Thyroid gland (tissue), 4 donors: Measurements from ENCODE around the gene ADCY5. TPM values are rescaled to one million over a fixed set of nuclear protein-coding genes. Genes with fewer than 3 reads are reported as not detected.

ENCODE experiments used
- DNase-seq, 2 donors: peaks; one replicate each; pipeline ENCODE4 v3.0.0-alpha.2; 2019
- H3K27ac ChIP-seq, 3 donors: fragments of 200-600 bp; sonication (generic); 1 replicate in 2 of 3; 2 replicates in 1 of 3; pipeline ENCODE4 v1.5.1; 2016 to 2019; ENCODE audit warnings: mild to moderate bottlenecking in 1 of 3, moderate library complexity in 1 of 3
- H3K27me3 ChIP-seq: fragments of 200-600 bp; sonication (generic); one replicate; pipeline ENCODE4 v1.5.1; 2019
- H3K36me3 ChIP-seq, 2 donors: fragments of 200-600 bp; sonication (generic); one replicate each; pipeline ENCODE4 v1.5.1; 2016 to 2019
- H3K4me1 ChIP-seq, 2 donors: fragments of 200-600 bp; sonication (generic); one replicate each; pipeline ENCODE4 v1.5.1; 2017 to 2019
- H3K4me3 ChIP-seq, 3 donors: fragments of 200-600 bp; sonication (generic); replicated peaks in 1 of 3; 1 replicate in 2 of 3; 2 replicates in 1 of 3; pipeline ENCODE4 v1.5.1; 2016; ENCODE audit warnings: mild to moderate bottlenecking in 1 of 3
- H3K9me3 ChIP-seq: fragments of 200-600 bp; sonication (generic); one replicate; pipeline ENCODE4 v1.5.1; 2017
- CTCF ChIP-seq, 6 experiments: fragments of 200-600 bp in 3 of 6; fragments of 450-650 bp in 3 of 6; sonication (generic) in 3 of 6; IDR thresholded peaks; one replicate each; pipeline ENCODE4 v1.5.1; 2016 to 2019; ENCODE audit warnings: antibody characterized with exemption in 6 of 6, mild to moderate bottlenecking in 2 of 6, inconsistent platforms in 1 of 6, moderate library complexity in 1 of 6
- POLR2A ChIP-seq, 2 donors: fragments of 450-650 bp; IDR thresholded peaks; one replicate each; pipeline ENCODE4 v1.6.1; 2017; ENCODE audit warnings: antibody characterized with exemption in 2 of 2, mild to moderate bottlenecking in 2 of 2, moderate library complexity in 1 of 2
- WGBS, 2 donors: methylation state at CpG; one replicate each; pipeline ENCODE4 v1.1.5; 2017; 5-methylcytosine and 5-hydroxymethylcytosine counted together
- intact Hi-C: fragments of 100-400 bp; cut with DNase I; formaldehyde crosslinking; loops from one replicate; pipeline ENCODE4 v1.15.1; 2023
- total RNA-seq, 4 donors: library from RNA; depleted of rRNA; stranded (reverse); fragments of >200 nt; gene quantifications; one replicate each; pipeline ENCODE4 v1.2.3, GENCODE V29; 2016

The ADCY5 gene
- total RNA-seq, 4 donors from 2014 or later: 0.78 to 2.7 (median 1.8) TPM

- WGBS, 2 donors: 81 to 88% methylated on average over 7 of the region's 7 CpGs
- intact Hi-C loops: no loop called here
Observed at GRCh38 chr3:123464211-123464610, 15.3 kb upstream of the ADCY5 start.

GRCh38 chr3:123459862-123460261 lies 11.0 kb upstream of the ADCY5 start:
- intact Hi-C loops: no loop called here
- H3K4me3 ChIP-seq: no peak overlapping the region

More at GRCh38 chr3:123464211-123464610, 15.3 kb upstream of the ADCY5 start:
- TF ChIP-seq CTCF (IDR thresholded peaks at IDR 0.05): no peak
- TF ChIP-seq POLR2A (IDR thresholded peaks at IDR 0.05): no peak
- Histone ChIP-seq H3K4me1 (peaks cover 0 to 11% of the 10 kb centered on the region in 2 donors), H3K27ac (no peak overlapping the region), H3K4me3 (no peak overlapping the region), H3K9me3 (no peaks in the 10 kb centered on the region), H3K36me3 (no peaks in the 10 kb centered on the region), H3K27me3 (no peaks in the 10 kb centered on the region)
- DNase-seq: no peak

GRCh38 chr3:123458255-123458654 lies 9.4 kb upstream of the ADCY5 start:
- Histone ChIP-seq H3K36me3 (no peaks in the 10 kb centered on the region), H3K27me3 (no peaks in the 10 kb centered on the region), H3K4me1 (peaks cover 0 to 11% of the 10 kb centered on the region in 2 donors), H3K27ac (no peak overlapping the region), H3K9me3 (no peaks in the 10 kb centered on the region), H3K4me3 (no peak overlapping the region)
- DNase-seq: no peak
- intact Hi-C loops: no loop called here
- 79 to 81% methylated on average over 5 of the region's 5 CpGs for WGBS, 2 donors
- TF ChIP-seq POLR2A (IDR thresholded peaks at IDR 0.05): no peak
- no peak for TF ChIP-seq CTCF (IDR thresholded peaks at IDR 0.05)

More at GRCh38 chr3:123459862-123460261, 11.0 kb upstream of the ADCY5 start:
- Histone ChIP-seq H3K27ac (no peak overlapping the region), H3K9me3 (no peaks in the 10 kb centered on the region), H3K4me1 (peaks cover 0 to 11% of the 10 kb centered on the region in 2 donors), H3K27me3 (no peaks in the 10 kb centered on the region), H3K36me3 (no peaks in the 10 kb centered on the region)
- 13 to 16% methylated on average over 8 of the region's 8 CpGs for WGBS, 2 donors
- TF ChIP-seq POLR2A (IDR thresholded peaks at IDR 0.05) (no peak), CTCF (IDR thresholded peaks at IDR 0.05) (no peak)
- DNase-seq: peak; percentile 59 to 61

- Histone ChIP-seq H3K4me1 (peaks cover 0 to 11% of the 10 kb centered on the region in 2 donors), H3K36me3 (no peaks in the 10 kb centered on the region), H3K27me3 (no peaks in the 10 kb centered on the region), H3K27ac (no peak overlapping the region), H3K9me3 (no peaks in the 10 kb centered on the region), H3K4me3 (no peak overlapping the region)
- intact Hi-C loops: no loop called here
- TF ChIP-seq POLR2A (IDR thresholded peaks at IDR 0.05): no peak
- TF ChIP-seq CTCF (IDR thresholded peaks at IDR 0.05): no peak
- DNase-seq: no peak
- 93 to 95% methylated on average over 1 of the region's 1 CpG for whole genome bisulfite sequencing, 2 donors
Observed at GRCh38 chr3:123457841-123458240, 9.0 kb upstream of the ADCY5 start.

GRCh38 chr3:123453675-123454074 lies 4.8 kb upstream of the ADCY5 start:
- Histone ChIP-seq H3K27ac (no peak overlapping the region), H3K4me3 (no peak overlapping the region), H3K9me3 (no peaks in the 10 kb centered on the region), H3K4me1 (peaks cover 5 to 12% of the 10 kb centered on the region in 2 donors), H3K27me3 (peaks cover 10% of the 10 kb centered on the region), H3K36me3 (no peaks in the 10 kb centered on the region)
- no peak for DNase-seq
- 69 to 75% methylated on average over 3 of the region's 3 CpGs for WGBS, 2 donors
- TF ChIP-seq CTCF (IDR thresholded peaks at IDR 0.05): no peak
- TF ChIP-seq POLR2A (IDR thresholded peaks at IDR 0.05): no peak
- intact Hi-C loops: no loop called here
